Erythroblast (primary cell): Measurements from ENCODE around the gene TRIM3.

Source experiments
- DNase-seq, 2 experiments: peaks; one replicate each; lab custom pipeline; 2025; lab: John Stamatoyannopoulos, UW
- GATA1 ChIP-seq: IDR thresholded peaks from 2 replicates; pipeline ENCODE4 v1.6.1; 2011; ENCODE audit warnings: low read depth, mild to moderate bottlenecking, control low read depth, low read length, moderate library complexity
- POLR2A ChIP-seq: IDR thresholded peaks from 2 replicates; pipeline ENCODE4 v1.6.1; 2011; ENCODE audit warnings: mild to moderate bottlenecking, low read length

The TRIM3 gene

DNA sequence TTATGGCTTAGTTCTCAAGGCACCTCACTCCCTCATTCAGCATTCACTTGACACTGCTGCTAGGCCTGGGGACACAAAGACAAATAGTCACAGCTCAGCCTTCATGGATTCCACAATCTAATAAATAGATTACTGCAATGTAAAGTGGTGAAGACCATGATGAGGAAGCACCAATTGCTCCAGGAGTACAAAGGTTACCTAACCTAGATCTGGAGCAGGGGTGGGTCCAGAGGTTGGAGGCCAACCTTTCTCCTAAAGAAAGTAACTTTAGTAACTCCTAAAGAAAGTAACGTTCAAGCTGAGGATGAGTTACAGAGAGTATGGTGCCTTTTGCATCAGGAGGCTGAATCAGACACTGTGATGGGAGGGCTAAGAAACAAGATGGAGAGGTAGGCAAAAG lies 4.1 kb downstream of the TRIM3 start:
- TF ChIP-seq GATA1 = no peak
- no peak for DNase-seq

GRCh38 chr11:6468712-6469495 lies 4.8 kb downstream of the TRIM3 start:
- DNase-seq = peak; percentile 69 to 74
- TF ChIP-seq POLR2A = no peak
- no peak for TF ChIP-seq GATA1

GRCh38 chr11:6459099-6459450 lies 14.7 kb downstream of the TRIM3 start:
- TF ChIP-seq GATA1 (no peak), POLR2A (no peak)

DNA sequence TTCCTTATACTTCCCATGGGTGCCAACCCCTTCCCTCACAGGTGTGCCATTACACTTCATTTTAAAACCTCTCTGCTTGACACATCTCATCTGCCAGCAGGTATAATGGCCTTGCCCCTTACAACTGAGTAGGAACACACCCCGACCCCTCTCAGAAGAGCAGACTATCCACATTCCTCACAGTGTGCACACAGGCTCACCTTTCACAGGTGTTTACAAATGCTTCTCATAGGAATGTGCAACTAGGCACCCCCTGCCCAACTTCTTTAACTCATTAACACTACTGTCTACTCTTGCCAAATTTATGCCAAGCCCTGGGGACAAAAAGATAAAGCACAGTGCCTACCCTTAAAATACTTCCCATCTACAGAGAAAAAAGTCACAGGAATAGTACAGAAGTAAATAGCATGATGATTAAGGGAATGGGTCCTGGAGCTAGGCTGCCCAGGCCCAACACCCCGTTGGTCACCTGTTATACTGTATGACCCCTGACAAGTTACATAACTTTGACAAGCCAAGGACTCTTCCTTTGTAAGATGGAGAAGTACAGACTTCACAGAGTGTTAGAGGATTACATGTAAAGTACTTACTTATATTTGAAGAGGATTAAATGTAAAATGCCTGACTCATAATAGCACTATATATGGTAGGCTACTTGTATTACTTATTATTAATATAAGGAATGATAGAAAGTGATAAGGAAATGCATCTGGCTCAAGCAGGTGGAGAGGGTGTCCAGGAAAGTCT lies 15.2 kb downstream of the TRIM3 start:
- TF ChIP-seq GATA1 (no peak), POLR2A (no peak)
- DNase-seq = no peak

More at GRCh38 chr11:6459099-6459450, 14.7 kb downstream of the TRIM3 start:
- no peak for DNase-seq

DNA sequence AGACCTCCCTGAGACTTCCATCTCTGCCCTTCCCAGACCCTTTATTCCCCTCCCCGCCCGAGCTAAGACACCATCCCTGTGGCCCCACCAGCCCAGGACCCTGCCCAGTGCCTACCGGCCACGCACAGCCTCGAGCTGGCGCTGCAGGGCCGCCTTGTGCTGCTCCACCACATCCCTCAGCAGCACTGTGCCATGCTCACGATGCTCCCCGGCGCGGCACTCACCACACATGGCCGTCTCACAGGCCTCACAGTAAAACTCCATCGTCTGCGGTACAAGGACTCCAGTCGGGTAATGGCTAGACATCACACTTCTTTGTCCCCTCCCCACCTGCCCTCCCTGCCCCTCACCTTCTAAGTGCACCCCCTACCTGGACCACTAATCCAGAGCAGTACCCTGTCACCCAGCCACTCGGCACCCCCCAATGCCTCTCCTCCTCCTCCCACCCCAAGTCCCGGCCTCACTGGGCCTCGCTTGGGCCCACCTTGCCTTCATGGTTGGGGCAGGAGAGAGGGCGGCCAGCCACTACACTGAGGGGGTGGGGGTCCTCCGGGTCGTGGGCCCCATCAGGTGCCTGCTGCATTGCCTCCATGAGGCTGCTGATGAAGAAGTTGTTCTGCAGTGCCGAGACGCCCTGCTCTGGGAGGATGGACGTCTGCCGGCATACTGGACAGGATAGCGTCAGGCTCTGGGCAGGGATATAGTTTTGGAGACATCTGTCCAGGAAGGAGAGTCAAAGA lies 16.0 kb downstream of the TRIM3 start:
- TF ChIP-seq POLR2A = no peak
- TF ChIP-seq GATA1 = no peak
- DNase-seq = no peak

- TF ChIP-seq POLR2A (no peak), GATA1 (no peak)
- DNase-seq = no peak
Measured at GRCh38 chr11:6456361-6457073, 17.2 kb downstream of the TRIM3 start.

DNA sequence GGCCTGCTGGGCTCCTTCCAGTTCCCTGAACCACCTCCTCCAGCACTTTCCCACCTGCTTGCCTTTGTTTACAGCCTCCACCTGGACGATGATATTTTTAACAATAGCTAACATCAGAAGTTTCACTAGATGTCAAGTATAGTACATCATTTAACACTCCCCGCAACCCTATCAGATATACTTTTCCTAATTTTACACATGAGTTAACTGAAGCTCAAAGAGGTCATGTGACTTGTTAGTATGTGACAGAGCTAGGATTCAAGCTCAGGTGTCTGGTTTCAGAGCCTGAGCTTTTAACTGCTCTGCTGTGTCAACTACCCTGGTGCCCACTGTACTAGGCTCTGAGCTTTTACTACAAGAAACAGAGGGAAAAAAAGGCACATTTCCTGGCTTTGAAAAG lies 18.7 kb downstream of the TRIM3 start:
- TF ChIP-seq GATA1 = no peak
- TF ChIP-seq POLR2A = no peak
- no peak for DNase-seq

GRCh38 chr11:6453152-6453551 lies 20.6 kb downstream of the TRIM3 start:
- TF ChIP-seq GATA1 (no peak), POLR2A (no peak)

GRCh38 chr11:6452219-6452618 lies 21.5 kb downstream of the TRIM3 start:
- TF ChIP-seq GATA1 = no peak
- no peak for TF ChIP-seq POLR2A
- no peak for DNase-seq

More at GRCh38 chr11:6453152-6453551, 20.6 kb downstream of the TRIM3 start:
- DNase-seq = no peak

GRCh38 chr11:6448574-6448973 lies 25.2 kb downstream of the TRIM3 start:
- TF ChIP-seq POLR2A = no peak
- no peak for TF ChIP-seq GATA1
- DNase-seq = no peak

- DNase-seq = peak; percentile 57 to 73
- TF ChIP-seq POLR2A = no peak
- TF ChIP-seq GATA1 = no peak
Measured at GRCh38 chr11:6443269-6444003, 30.3 kb downstream of the TRIM3 start.

GRCh38 chr11:6442441-6442840 lies 31.3 kb downstream of the TRIM3 start:
- TF ChIP-seq POLR2A (no peak), GATA1 (no peak)
- no peak for DNase-seq
